Measurements from ENCODE around the gene ABCA9.

ABCA9 gene

GRCh38 chr17:69090365-69090764, 29.6 kb upstream of the ABCA9 start (continued):
- TF ChIP-seq ELK4 (IDR thresholded peaks at IDR 0.05; ENCODE audit: borderline replicate concordance, low read depth, low read length) (no peak), TCF7L2 (IDR thresholded peaks at IDR 0.05; ENCODE audit: borderline replicate concordance, low read depth, low read length) (no peak), ZNF692 (tag by site-specific recombination; IDR thresholded peaks at IDR 0.05) (no peak), ZBTB20 (tag by site-specific recombination; IDR thresholded peaks at IDR 0.05) (no peak), ZBTB7A (tag by site-specific recombination; IDR thresholded peaks at IDR 0.05; ENCODE audit: low read depth) (no peak)

GRCh38 chr17:69088643-69089200, 28.0 kb upstream of the ABCA9 start:
- ChIA-PET CTCF (interaction anchor here (1.2 kb wide), 1 partner anchor 13 kb away, joined by 3 read pairs; no protein-coding TSS in a partner anchor), POLR2A (no interaction called here)
- Histone ChIP-seq H3K4me1 (ENCODE audit: control insufficient read depth, insufficient read depth, low read length) (no peaks in the 10 kb centered on the region), H3K27ac (ENCODE audit: extremely low read depth, low read depth, low read length) (no peak overlapping the region), H3K9me3 (ENCODE audit: control insufficient read depth, insufficient read depth, low read depth, low read length) (no peaks in the 10 kb centered on the region), H3K36me3 (ENCODE audit: control insufficient read depth in 2 of 2, insufficient read depth in 1 of 2, low read length in 2 of 2) (no peaks in the 10 kb centered on the region), H3K4me3 (ENCODE audit: low read depth, low read length) (no peak overlapping the region)
- no peak for TF ChIP-seq AEBP2 (tag by site-specific recombination; IDR thresholded peaks at IDR 0.05; ENCODE audit: borderline replicate concordance)
- no peak for TF ChIP-seq ZNF324 (tag by site-specific recombination; IDR thresholded peaks at IDR 0.05)
- TF ChIP-seq ZNF513 (tag by site-specific recombination; IDR thresholded peaks at IDR 0.05): no peak
- no peak for TF ChIP-seq ZNF530 (tag by site-specific recombination; IDR thresholded peaks at IDR 0.05; ENCODE audit: low read depth)
- TF ChIP-seq ZNF473 (tag by site-specific recombination; IDR thresholded peaks at IDR 0.05): no peak
- no peak for TF ChIP-seq ZNF654 (tag by site-specific recombination; IDR thresholded peaks at IDR 0.05; ENCODE audit: low read depth)
- no peak for TF ChIP-seq ZNF664 (tag by site-specific recombination; IDR thresholded peaks at IDR 0.05)
- no peak for TF ChIP-seq ZFP3 (tag by site-specific recombination; IDR thresholded peaks at IDR 0.05; ENCODE audit: low read depth)
- no peak for TF ChIP-seq KLF10 (tag by site-specific recombination; IDR thresholded peaks at IDR 0.05)
- no peak for TF ChIP-seq IKZF3 (tag by site-specific recombination; IDR thresholded peaks at IDR 0.05)
- TF ChIP-seq KLF9 (tag by site-specific recombination; IDR thresholded peaks at IDR 0.05; ENCODE audit: low read depth): no peak
- no peak for TF ChIP-seq ZBTB8A (tag by site-specific recombination; IDR thresholded peaks at IDR 0.05)
- TF ChIP-seq TCF7L2 (IDR thresholded peaks at IDR 0.05; ENCODE audit: borderline replicate concordance, low read depth, low read length): no peak
- TF ChIP-seq ZNF596 (tag by site-specific recombination; IDR thresholded peaks at IDR 0.05): no peak
- no peak for TF ChIP-seq ZNF37A (tag by site-specific recombination; IDR thresholded peaks at IDR 0.05)
